ENCODE measurements around the gene OR4C45.
A peak's percentile ranks its signal among the peaks of the same experiment; 100 is the strongest.
"Not testable (repeated sequence)": the region's sequence is repeated elsewhere in the genome, so short reads cannot be mapped to it uniquely, and the experiment has no call there.

The OR4C45 gene

DNA sequence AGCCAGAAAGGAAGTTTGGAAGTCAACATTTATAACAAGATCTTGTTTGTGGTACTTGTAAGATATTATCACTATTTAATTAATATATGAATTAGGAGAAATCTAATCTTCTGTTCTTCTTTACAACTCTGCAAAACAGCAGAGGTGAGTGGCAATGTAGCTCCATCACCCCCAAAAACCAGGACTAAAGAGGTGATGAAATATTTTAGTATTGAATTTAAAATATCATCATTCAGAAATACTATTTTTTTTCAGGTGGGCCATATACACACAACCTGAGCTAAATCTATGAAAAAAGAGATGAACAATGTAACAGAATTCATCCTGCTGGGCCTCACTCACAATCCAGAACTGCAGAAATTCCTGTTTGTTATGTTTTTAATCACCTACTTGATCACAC, at the start of gene OR4C45:
Gene OR4C45, plus strand, starts transcription at position 301 of the 400 bp plus-strand sequence.
- no peak for DNase-seq

- peak in 1 of 2 donors; percentile 31 for DNase-seq
Observed at GRCh38 chr11:49995565-49995964, 37.1 kb upstream of the OR4C45 start.

- DNase-seq = no peak
Observed at GRCh38 chr11:50030193-50030592, 2.5 kb upstream of the OR4C45 start.

DNA sequence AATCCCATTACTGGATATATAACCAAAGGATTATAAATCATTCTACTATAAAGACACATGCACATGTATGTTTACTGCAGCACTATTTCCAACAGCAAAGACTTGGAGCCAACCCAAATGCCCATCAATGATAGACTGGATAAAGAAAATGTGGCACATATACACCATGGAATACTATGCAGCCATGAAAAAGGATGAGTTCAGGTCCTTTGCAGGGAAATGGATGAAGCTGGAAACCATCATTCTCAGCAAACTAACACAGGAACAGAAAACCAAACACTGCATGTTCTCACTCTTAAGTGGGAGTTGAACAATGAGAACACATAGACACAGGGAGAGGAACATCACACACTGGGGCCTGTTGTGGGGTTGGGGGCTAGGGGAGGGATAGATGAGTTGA, 3.6 kb downstream of the OR4C45 start:
- not testable (repeated sequence) for DNase-seq

- no peak for DNase-seq
Observed at GRCh38 chr11:50037251-50037650, 4.6 kb downstream of the OR4C45 start.

DNA sequence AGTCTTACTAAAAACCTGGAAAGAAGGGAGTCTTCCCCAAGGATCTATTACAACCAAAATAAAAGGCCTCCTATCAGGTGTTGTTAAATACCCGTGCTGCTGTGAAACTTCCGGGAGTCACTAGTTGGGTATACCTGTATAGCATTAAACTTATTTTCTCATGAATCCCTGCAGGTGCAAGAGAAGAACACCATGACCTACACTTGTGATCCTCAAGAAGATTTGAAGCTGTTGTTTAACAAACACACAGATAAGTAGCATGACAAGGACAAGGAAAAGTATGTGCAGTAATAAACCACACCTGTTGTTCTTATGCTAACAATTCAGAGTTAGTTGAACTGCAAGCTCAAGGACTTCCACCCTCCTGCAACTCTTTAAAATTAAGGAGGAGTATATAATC, 12.0 kb downstream of the OR4C45 start:
- no peak for DNase-seq

- DNase-seq = not testable (repeated sequence)
Observed at GRCh38 chr11:50063056-50063455, 30.4 kb downstream of the OR4C45 start.

DNA sequence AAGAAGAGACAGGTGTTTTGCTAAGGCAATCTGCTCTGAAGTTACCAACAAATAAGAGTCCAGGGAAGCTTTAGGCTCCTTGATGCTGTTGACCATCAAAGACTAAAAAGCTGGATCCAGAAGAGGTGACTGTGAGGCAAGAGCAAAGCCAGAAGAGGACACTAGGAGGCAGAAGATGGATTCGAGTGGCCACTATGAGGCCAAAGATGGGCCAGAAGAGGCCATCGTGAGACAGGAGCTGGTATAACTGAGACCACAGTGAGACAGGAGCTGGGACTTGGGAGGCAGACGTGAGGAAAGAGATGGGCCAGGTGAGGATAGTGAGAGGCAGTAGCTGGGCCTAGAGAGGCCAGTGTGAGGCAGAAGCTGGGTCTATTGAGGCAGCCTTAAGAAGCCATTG, 37.7 kb downstream of the OR4C45 start:
- no peak for DNase-seq

DNA sequence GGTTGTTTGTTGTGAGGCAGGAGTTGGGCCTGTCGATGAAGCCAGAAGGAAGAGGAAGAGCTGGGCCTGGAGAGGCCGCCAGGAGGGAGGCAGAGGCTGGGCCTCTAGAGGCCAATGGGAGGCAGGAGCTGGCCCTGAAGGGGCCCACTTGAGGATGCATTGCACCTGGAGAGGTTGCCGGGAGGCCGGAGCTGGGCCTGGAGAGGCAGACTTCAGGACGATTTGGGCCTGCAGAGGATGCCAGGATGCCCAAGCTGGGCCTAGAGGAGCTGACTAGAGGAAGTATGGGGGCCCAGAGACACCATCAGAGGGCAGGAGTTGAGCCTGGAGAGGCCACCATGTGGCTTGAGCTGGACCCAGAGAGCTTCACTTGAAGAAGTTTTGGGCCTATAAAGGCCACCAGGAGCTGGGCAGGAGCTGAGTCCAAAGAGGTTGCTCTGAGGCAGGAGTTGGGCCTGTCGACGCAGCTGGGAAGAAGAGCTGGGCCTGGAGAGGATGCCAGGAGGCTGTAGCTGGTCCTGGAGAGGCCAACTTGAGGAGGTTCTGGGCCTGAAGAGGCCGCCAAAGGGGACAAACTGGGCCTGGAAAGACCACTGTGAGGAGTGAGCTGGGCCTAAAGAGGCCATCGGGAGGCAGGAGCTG, 39.0 kb downstream of the OR4C45 start:
- no peak for DNase-seq

GRCh38 chr11:50072226-50073112, 39.8 kb downstream of the OR4C45 start:
- DNase-seq = no peak

- no peak for DNase-seq
Observed at GRCh38 chr11:50073113-50074105, 40.7 kb downstream of the OR4C45 start.

- no peak for DNase-seq
Observed at GRCh38 chr11:50074161-50074560, 41.5 kb downstream of the OR4C45 start.

DNA sequence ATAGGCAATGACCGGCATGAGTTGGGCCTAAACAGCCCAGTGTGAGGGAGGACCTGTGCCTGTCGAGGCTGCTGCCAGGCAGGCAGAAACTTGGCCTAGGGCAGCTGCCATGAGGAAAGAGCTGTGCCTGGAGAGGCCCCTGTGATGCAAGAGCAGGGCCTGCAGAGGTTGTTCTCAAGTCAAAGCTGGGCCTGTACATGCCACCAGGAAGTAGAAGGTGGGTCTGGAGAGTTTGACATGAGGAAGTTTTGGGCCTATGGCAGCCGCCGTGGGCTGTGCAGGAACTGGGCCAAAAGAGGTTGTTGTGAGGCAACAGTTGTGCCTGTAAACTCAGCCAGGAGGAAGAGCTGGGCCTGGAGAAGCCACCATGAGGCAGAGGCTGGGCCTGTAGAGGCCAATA, 43.2 kb downstream of the OR4C45 start:
- no peak for DNase-seq

DNA sequence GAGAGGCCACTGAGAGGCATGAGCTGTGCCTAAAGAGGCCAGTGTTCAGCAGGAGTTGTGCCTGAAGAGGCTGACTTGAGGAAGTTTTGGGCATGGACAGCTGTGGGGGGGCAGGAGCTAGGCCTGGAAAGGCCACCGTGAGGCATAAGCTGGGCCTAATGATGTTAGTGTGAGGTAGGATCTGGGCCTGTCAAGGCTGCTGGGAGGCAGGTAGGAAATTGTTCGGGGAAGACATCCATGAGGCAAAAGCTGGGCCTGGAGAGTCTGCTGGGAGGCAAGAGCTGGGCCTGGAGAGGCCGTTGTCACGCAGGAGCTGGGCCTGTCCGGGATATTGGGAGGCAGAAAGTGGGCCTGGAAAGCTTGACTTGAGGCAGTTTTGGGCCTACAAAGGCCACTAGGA, 44.9 kb downstream of the OR4C45 start:
- no peak for DNase-seq

DNA sequence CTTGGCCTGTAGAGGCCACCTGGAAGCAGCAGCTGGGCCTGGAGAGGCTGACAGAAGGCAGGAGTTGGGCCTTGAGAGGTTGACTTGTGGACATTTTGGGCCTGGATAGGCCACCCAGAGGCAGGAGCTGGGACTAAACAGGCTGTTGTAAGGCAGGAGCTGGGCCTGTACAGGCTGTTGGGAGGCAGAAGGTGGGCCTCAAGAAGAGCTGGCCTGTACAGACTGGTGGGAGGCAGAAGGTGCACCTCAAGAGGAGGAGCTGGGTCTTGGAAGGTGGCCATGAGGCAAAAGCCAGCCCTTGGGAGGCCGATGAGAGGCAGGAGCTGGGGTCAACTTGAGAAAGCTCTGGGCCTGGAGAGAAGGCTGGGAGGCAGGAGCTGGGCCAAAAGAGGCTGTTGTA, 45.3 kb downstream of the OR4C45 start:
- DNase-seq = no peak

DNA sequence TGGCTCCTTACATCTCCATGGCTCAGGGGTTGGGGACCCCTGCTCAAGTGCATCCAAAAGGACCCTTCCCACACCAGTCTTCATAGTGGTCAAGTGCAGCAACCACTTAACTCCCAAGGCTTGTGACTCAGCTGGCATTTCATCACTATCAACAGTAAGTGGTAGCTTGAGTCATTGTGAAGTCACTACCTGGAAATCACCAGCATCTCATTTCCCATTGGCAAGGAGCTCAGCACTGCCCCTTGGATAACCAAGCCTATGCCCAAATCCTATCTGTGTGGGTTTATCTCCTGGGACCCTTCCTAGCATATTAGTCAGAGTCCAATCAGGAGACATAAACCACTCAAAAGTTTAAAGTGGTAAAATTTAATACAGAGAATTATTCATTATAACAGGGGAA, 46.3 kb downstream of the OR4C45 start:
- DNase-seq = not testable (repeated sequence)

DNA sequence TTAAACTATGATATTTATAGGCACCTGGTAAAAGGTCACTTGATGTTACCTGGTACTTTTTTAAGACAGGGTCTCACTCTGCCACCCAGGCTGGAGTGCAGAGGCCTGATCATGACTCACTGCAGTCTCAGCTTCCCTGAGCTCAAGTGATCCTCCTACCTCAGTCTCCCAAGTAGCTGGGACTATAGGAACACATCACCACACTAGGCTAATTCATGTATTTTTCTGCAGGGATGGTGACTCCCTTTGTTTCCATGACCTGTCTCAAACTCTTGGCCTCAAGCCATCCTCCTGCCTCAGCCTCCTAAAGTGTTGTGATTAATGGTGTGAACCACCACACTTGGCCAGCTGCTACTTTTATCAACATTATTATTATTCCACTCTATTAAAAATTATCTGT, 47.6 kb downstream of the OR4C45 start:
- no peak for DNase-seq
